Measurements from ENCODE around the gene PRKG1.

PRKG1 gene

DNA sequence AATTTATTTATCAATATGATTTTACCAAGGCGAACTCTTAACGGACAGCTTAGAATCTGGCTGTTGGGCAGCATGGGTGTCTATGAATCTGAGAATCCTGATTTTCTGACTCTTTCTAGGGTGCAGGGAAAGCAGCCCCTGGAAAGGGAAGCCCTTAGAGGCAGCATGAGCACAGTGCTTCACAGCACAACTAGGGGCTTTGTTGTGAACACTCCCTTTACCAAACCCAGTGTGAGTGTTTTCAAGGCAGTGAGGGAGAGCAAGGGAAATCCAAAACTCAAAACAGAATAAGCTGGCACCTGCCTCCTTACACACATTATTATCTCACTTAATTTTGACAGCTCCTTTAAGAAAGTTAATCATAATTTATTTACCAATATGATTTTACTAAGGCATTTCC, 741.4 kb downstream of the PRKG1 start:
- DNase-seq (ENCODE audit: low spot score): no peak

DNA sequence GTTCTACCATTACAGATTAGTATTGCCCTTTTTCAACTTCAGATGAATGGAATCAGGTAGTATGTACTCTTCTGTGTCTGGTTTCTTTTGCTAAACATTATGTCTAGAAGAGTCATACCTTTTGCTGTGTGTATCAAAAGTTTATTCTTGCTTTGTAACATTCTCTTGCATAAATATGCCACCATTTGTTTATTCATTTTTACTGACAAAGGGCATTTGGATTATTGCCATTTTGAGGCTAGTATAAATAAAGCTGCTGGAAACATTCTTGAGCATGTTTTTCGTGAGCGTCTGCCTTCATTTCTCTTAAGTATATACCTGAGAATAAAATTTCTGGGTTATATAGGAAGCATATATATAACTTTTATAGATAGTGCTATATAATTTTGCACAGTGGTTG, 746.8 kb downstream of the PRKG1 start:
- no peak for DNase-seq (ENCODE audit: low spot score)

DNA sequence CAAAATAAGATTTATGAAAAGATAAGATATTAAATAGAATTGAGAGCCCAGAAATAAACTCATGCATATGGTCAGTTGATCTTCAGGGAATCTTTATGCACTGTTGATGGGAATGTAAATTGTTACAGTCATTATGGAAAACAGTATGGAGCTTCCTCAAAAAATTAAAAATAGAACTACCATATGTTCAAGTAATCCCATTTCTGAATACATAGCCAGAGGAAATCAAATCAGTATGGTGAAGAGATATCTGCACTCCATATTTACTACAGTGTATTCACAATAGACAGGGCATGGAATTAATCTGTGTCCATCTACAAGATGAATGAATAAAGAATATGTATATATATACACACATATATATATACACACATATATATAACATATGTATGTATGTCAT, 747.5 kb downstream of the PRKG1 start:
- DNase-seq (ENCODE audit: low spot score): no peak

DNA sequence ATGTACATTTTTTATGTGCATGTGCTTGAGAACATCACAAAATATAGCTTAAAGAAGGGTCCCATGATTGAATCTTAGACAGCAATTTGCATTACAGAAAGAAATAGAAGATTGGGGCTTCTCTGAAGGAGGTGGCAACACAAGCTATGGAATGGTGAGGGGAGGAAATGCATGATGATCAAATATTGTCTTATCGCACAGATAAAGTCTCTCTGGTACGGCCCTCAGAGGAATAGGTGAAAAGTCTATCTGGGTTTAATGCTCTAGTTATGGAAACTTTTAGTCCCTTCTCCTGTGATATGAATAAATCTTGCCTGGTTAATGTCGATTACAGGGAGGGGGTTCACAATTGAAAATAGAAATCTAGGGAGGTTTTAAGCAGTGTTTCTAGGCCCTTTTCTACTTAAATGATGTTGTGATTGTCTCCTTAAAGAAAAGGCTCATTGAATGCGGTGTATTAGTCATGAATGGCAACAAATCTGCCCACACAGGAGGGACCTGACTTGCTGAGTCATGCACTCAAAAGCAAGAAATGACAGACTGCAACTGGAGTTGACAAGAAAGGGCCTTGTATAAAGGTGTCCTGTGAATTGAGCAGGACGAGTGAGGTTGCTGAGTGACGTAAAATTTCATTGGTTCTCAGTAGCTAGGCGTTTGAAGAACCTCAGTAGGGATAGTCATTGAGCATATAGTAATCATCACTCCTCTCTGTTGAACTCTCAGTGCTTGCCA, 758.5 kb downstream of the PRKG1 start:
- DNase-seq (ENCODE audit: low spot score): peak; percentile 67

DNA sequence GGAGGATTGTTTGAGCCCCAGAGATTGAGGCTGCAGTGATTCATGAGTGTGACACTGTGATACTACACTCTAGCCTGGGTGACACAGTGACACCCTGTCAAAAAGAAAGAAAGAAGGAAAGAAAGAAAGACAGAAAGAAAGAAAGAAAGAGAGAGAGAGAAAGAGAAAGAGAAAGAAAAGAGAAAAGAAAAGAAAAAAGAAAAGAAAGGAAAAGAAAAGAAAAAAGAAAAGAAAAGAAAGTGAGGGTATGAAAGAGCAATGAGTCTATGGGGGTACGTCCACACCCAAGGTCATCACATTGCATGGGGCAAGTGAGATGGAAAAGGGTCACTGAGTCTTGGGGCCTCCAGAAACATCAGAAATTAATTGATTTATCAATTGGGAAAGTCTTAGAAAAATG, 760.3 kb downstream of the PRKG1 start:
- DNase-seq (ENCODE audit: low spot score): no peak

DNA sequence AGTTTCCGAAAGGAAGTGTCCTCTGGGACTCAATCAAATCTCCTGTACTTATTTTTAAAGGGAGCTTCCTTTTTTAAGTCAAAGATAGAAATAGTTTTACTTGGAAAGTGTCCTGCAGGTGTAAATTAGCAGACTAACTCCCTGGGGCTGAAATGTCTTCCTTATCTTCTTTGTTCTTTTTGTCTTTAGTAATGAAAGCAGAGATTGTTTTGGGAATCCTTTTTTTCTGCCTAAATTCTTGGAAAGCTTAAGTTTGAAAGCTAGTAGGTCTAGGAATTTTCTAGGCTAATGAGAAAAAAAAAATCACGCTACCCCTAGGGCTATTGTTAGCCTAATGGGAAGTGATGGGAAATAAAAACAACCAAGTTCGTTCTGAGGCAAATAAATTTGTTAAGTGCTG, 764.2 kb downstream of the PRKG1 start:
- peak; percentile 5 for DNase-seq (ENCODE audit: low spot score)

DNA sequence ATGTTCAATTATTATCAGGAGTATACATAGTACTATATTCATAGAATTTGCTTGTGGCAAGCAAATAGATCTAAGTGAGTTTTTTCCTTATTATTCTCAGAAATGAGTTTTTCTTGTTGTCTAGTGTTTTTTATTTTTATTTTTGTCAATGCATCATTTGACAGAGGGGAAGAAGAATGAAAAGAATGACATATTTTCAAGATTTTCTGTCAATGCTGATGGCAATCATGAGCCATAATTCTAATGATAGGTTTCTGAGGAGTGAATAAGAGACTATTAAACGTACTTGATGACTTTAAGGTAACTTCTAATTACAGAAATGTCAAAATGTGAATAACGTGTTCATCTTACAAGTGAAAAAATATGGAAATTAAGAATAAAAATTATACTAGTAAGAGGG, 769.7 kb downstream of the PRKG1 start:
- DNase-seq (ENCODE audit: low spot score): no peak

DNA sequence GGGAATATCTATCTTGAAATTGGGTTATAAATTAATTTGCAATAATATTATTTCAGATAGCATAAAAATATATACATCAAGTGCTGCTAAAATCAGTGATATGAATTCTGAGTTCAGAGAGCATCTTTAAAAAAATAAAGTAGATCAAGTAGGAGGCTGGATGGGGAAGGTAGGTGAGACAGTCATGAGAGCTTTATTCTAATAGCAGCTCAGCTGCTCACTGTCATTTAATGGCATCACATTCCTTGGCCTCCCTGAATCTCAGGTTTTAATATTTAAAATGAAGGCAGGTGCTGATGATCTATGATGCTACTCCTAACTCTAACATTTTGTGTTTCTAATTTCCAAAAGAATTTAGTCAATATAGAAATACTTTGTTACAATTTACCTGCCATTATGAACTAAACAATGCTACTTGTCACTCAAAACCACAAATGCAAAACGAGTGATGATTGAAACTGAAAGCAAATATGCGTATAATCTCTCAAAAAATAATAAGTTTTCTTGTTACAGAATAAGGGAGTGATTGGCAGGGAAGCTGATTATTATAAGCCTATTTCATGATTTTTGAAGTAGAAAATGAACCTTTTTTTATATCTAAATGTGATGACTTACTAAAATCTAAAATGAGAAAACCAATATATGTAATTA, 772.7 kb downstream of the PRKG1 start:
- DNase-seq (ENCODE audit: low spot score): no peak

DNA sequence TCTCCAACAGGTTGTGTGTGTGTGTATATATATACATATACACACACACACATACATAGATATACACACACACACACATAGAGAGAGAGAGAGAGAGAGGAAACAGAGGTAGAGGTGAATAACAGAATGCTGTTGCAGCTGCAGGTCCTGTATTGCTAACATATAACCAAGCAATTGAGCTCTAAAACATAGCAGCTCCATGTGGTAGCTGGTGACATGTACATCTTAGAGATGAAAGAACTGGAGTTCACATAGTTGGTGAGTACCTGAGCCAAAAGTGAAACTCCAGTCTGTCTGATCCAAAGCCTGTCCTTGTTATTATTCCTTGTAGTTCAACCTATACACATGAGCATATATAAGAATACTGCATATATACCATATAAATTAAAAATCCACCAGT, 778.0 kb downstream of the PRKG1 start:
- no peak for DNase-seq (ENCODE audit: low spot score)

DNA sequence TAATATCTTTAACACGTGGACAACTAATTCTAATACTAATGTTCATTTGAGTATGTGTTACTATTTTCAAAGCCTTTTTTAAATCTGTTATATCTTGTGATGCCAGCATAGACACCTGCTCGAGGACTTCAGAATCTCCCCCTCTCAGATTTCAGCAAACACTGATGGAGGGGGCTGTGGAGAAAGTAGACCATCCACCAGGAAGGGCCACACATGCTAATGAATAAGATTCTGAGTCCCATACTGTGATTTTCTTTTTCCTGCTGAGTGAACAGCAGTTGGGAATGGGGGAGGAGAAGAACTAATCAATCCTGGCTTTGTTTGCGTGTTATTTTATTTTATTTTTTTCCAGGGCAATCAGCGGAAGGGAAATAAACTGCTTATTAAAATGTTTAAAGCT, 783.0 kb downstream of the PRKG1 start:
- DNase-seq (ENCODE audit: low spot score): peak; percentile 1

DNA sequence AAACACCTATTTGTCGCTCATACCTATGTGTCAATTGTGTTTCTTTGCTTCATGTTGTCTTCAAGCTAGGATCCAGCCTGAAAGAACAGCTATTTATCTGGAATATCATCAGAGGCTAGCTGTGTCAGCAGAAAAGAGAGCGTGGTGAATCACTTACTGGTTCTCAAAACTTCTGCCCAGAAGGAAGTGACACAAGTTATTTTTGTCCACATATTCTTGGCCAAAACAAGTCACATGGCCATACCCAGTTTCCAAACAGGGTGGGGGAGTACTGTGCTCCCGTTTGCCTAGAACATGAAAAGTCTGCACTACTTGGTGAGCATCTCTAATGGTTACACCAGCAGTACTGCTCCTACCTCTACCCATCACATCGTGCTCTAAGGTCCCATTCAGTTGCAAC, 786.0 kb downstream of the PRKG1 start:
- peak; percentile 1 for DNase-seq (ENCODE audit: low spot score)

DNA sequence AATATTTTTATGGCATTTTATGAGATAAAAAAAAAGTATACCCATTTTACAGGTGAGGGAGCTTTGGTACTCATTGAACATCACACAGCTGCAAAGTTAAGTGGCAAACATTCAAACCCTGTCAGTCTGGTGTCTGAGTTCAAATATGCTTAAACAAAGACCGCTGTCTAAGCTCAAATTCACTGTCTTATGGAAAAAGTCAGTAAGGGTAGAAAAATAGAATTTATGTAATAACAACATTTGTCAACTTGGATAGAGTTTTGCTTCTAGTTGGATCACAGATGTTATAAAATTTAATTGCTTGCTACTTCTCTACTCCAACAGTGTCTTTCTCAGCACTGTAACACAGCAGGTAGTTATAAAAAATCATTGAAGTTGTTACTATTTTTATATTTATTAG, 786.8 kb downstream of the PRKG1 start:
- no peak for DNase-seq (ENCODE audit: low spot score)

DNA sequence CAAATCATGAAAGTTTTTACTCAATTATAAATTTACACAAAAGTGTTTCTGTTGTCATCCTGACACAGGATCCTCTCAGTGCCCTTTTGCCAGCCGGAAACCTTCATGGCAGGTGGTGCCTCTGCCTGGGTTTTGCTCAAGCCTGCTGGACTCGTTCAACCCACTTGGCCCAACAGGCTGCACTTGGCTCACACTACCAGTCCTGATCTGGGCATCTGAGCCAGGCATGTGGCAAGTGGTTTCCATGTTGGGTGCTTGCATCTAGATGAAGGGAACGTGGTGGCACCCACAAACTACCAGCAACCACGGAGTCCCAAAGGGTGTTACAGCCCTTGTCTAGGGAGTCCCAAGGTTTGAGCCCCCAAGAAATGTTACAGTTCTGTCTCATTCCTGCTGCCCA, 787.4 kb downstream of the PRKG1 start:
- no peak for DNase-seq (ENCODE audit: low spot score)

DNA sequence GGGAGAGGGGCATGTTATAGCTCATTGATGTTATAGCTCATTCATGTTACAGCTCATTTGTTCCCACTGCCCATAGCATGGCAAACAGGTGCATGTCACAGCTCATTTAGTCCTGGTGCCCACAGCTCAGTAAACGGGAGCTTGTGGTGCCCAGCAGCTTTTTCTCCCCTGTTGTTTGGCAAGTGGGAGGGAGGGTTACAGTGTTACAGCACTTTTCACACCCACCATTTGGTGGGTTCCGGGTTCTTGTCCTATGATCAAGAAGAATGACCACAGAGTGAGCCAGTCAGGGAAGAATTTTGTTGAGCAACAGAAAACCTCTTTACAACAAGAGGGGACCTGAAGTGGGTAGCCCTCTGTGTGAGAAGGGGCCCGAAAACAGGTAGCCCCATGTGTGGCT, 787.9 kb downstream of the PRKG1 start:
- DNase-seq (ENCODE audit: low spot score): no peak

DNA sequence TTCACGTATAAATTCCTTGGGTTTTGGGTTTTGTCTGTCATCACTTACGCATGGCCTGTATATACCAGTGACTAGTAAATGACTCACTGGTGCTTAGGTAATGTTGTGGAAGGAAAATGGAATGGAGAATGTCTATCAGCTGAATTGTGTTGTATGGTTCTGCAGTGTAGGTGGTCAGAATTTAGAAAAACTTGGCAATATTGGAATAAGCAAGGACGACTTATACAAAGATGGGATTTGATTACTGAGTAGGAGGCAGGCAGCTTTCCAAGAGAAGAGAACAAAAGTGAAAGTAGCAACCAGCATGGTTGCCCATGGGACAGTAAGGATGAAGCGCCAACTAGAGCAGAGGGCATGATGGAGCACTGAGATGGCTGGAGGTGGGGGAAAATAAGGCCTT, 793.7 kb downstream of the PRKG1 start:
- no peak for DNase-seq (ENCODE audit: low spot score)

DNA sequence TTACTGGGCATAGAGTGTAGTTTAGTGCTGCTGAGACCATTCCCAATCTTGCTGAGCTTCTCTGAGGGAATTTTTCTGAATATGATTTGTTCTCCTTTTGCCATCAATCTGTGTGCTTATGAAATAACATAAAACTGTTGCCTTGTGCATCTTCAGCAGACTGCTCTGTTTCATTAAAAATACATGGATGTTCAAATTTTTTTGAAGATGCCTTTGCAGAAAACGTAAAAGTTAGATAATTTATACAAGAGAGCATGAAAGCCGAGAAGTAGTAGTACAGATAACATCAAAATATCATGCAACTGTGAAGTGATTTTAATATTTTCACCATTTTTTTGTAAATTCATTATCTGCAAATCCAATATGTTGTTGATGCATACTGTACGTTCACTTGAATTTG, 799.8 kb downstream of the PRKG1 start:
- DNase-seq (ENCODE audit: low spot score): no peak

DNA sequence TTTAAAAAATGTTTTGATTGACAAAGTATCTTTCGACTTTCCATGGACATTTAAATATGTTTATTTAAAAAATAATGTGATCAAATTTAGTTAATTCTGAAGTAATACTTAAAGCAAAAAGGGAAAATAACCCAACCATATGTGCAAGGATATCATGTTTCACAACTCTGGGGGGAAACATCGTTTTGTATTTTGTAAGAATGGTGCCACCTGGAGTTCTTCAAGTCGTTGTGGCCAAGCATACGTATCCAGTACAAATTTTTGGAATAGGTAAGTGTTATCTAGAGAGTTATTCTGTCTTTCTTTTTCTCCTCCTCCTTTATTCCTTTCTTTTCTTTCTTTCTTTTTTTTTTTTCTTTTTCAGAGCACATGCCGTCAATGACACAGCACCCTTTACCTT, 801.3 kb downstream of the PRKG1 start:
- no peak for DNase-seq (ENCODE audit: low spot score)

DNA sequence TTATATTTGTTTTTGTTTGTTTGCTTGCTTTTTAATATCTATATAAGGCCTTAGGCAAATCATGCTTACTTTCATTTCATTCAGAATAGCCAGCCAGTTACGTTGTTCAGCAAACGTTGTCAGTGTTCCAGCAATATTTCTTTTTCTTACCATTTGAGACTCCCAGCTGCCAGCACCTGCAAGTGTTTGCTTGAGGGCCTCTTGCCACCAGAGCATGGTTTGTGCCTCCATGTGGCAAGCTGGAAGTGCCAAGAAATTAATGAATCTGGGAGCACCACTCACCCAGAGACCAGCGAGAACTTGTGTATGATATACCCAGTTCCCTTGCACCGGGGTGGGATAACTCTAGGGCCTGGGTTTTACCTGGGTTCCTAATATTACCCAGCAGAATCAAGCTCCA, 802.2 kb downstream of the PRKG1 start:
- DNase-seq (ENCODE audit: low spot score): no peak

DNA sequence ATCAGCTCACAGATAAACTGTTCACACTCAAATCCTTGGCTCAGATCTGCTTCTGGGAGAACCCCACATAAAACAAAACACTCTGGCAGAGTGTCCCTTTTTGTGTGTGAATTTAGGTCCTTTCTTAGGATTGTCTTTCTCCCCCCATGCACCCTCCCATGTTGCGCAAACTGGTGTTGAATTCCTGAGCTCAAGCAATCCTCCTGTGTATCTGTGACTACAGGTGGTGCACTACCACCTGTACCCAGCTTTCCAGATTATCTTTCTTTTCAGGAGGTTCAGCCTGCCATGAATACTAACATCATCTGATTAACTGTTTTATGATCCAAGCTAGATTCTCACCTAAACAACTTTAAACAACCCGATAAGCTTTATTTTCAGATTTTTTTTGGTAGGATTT, 802.7 kb downstream of the PRKG1 start:
- DNase-seq (ENCODE audit: low spot score): no peak

DNA sequence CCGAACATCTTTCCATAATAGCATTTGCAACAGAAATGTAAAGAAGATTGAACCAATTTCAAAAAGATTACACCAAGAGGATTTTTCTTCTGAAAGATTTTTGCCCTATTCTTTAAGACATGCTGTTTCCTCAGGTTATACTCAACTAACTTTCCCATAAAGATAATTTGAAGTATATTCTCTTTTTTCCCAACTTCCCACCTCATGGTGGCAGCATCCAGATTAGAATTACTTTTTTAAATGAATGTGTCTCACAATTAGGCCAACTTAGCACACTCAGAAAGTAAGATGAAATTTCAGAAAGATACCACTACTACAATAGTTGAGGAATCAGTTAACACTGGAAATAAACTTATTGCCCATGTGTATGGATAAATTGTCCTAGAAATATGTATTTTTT, 803.3 kb downstream of the PRKG1 start:
- no peak for DNase-seq (ENCODE audit: low spot score)

DNA sequence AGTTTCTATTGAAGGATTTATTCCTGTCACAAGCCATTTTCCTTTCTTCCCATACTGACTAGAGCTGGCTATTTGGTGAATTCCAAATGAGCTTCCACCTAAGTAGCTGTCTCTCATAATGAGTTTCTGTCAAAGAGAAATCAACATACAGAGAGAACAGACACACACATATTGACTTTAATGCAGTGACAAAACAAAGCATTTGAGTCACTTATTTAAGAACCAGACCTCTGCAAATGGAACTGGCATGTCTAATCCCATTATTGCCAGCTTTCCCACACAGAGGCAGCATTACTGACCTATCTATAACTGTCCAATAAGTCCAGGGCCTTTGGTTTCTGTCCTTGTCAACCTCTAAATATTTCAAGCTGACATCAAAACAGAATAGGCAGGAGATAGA, 804.4 kb downstream of the PRKG1 start:
- no peak for DNase-seq (ENCODE audit: low spot score)

DNA sequence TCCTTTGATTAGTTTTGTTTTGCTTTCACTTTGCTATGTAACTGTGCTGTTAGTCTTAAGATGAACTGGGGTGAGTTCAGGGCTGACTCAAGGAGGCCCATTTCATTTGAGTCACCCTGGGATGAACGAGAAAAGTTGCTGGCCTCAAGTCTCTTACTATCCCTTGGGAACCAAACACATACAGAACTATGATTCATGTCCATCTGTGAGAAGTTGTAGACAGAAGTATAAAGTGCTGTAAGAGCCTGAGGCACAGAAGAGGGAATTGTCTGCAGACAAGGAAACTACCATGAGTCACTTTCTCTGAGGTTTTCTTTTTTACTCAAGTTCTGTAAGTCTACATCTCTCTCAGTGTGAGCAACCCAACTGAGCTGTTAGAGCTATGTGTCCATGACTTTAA, 805.0 kb downstream of the PRKG1 start:
- DNase-seq (ENCODE audit: low spot score): peak; percentile 77

DNA sequence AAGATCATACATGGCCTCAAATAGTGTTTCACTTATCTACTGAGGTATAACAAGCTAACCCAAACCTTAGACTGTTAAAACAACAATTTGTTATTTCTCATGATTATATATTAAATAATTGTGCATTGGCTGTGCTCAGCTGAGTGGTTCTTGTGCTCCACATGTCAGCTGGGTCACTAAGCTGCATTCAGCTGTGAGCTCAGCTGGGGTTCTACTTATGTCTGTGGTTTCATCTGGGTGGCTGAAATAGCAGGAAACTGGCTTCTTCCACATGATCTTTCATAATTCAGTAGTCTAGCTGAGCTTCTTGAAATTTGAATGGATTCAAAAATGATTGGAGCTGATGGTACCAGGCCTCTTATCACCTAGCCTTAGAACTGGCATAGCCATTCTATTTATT, 806.9 kb downstream of the PRKG1 start:
- DNase-seq (ENCODE audit: low spot score): no peak

DNA sequence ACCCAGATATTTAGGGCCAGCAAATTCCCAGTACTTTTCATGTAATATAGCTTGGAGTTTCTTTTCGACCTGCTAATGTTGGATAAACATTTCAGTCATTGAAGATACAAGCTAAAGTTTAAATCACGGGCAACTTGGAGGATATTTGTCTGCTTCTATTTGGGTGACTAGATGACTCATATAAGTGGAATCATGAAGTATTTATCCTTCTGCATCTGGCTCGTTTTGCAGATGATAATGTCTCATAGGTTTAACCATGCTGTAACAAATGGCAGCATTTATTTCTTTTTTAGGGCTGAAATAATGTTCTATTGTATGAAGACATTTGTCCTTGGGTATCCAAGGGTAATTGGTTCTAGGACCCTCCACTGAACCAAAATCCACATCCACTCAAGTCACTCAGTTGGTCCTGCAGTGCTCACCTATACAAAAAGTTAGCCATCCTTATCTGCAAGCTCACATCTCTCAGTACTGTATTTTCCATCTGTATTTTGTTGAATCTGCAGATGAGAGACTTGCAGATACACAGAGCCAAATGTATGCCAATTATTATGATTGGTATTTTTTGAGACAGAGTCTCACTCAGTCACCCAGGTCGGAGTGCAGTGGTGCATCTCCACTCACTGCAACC, 812.3 kb downstream of the PRKG1 start:
- DNase-seq (ENCODE audit: low spot score): no peak

All from COLO829 (cell line).